ENCODE results near the gene CTR9.

CTR9 gene

GRCh38 chr11:10780040-10780439 lies 29.0 kb downstream of the CTR9 start:
- no peak for DNase-seq (ENCODE audit: low spot score)

- no peak for DNase-seq (ENCODE audit: low spot score)
These were observed 33.4 kb downstream of the CTR9 start for GRCh38 chr11:10784232-10785145.

- DNase-seq (ENCODE audit: low spot score) = no peak
These were observed 34.1 kb downstream of the CTR9 start for GRCh38 chr11:10785146-10785474.

GRCh38 chr11:10786451-10786850 lies 35.4 kb downstream of the CTR9 start:
- no peak for DNase-seq (ENCODE audit: low spot score)

- DNase-seq (ENCODE audit: low spot score) = no peak
These were observed 41.5 kb downstream of the CTR9 start for GRCh38 chr11:10792385-10793068.

GRCh38 chr11:10793470-10794255 lies 42.6 kb downstream of the CTR9 start:
- DNase-seq (ENCODE audit: low spot score) = no peak

- no peak for DNase-seq (ENCODE audit: low spot score)
These were observed 45.1 kb downstream of the CTR9 start for GRCh38 chr11:10796191-10796590.

GRCh38 chr11:10797001-10797400 lies 46.0 kb downstream of the CTR9 start:
- DNase-seq (ENCODE audit: low spot score) = no peak

GRCh38 chr11:10797531-10797930 lies 46.5 kb downstream of the CTR9 start:
- DNase-seq (ENCODE audit: low spot score) = no peak

GRCh38 chr11:10798330-10798928 lies 47.4 kb downstream of the CTR9 start:
- no peak for DNase-seq (ENCODE audit: low spot score)

- DNase-seq (ENCODE audit: low spot score) = no peak
These were observed 49.2 kb downstream of the CTR9 start for GRCh38 chr11:10800292-10800691.

GRCh38 chr11:10803676-10804075 lies 52.6 kb downstream of the CTR9 start:
- DNase-seq (ENCODE audit: low spot score) = no peak

GRCh38 chr11:10805741-10806140 lies 54.7 kb downstream of the CTR9 start:
- DNase-seq (ENCODE audit: low spot score) = no peak

GRCh38 chr11:10806206-10806605 lies 55.2 kb downstream of the CTR9 start:
- no peak for DNase-seq (ENCODE audit: low spot score)

GRCh38 chr11:10807493-10808234 lies 56.6 kb downstream of the CTR9 start:
- no peak for DNase-seq (ENCODE audit: low spot score)

GRCh38 chr11:10808235-10808552 lies 57.1 kb downstream of the CTR9 start:
- DNase-seq (ENCODE audit: low spot score) = no peak

GRCh38 chr11:10808553-10809372 lies 57.7 kb downstream of the CTR9 start, which contains the start of gene EIF4G2:
TSS of gene EIF4G2 (minus strand) at chr11:10808926.
- peak; percentile 98 for DNase-seq (ENCODE audit: low spot score)

GRCh38 chr11:10809373-10810160 lies 58.5 kb downstream of the CTR9 start:
- no peak for DNase-seq (ENCODE audit: low spot score)

- DNase-seq (ENCODE audit: low spot score) = no peak
These were observed 62.9 kb downstream of the CTR9 start for GRCh38 chr11:10813945-10814344.

- DNase-seq (ENCODE audit: low spot score) = no peak
These were observed 67.5 kb downstream of the CTR9 start for GRCh38 chr11:10818594-10818993.

Measured in kidney capillary endothelial cell (primary cell).